HG02588 (cell line): ENCODE measurements around the gene GRAMD1B.
"Not testable (repeated sequence)": the region's sequence is repeated elsewhere in the genome, so short reads cannot be mapped to it uniquely, and the experiment has no call there.

Source experiments
- ATAC-seq: cut with Tn5 transposase; IDR thresholded peaks from one replicate; pipeline ENCODE4 v1.9.1; 2021; ENCODE audit warnings: mild to moderate bottlenecking, moderate library complexity; ENCODE audit not compliant: unreplicated experiment

The GRAMD1B gene

GRCh38 chr11:123439616-123440015 is 9.5 kb downstream of the GRAMD1B start:
- no peak for ATAC-seq

- ATAC-seq, result no peak
These were observed 11.1 kb downstream of the GRAMD1B start for GRCh38 chr11:123441161-123441560.

- ATAC-seq, result no peak
These were observed 14.0 kb downstream of the GRAMD1B start for GRCh38 chr11:123443851-123444623.

GRCh38 chr11:123448823-123449222 is 18.8 kb downstream of the GRAMD1B start:
- ATAC-seq, result no peak

GRCh38 chr11:123449436-123449835 is 19.4 kb downstream of the GRAMD1B start:
- no peak for ATAC-seq

GRCh38 chr11:123450623-123451022 is 20.6 kb downstream of the GRAMD1B start:
- ATAC-seq, result no peak

- ATAC-seq, result no peak
These were observed 21.2 kb downstream of the GRAMD1B start for GRCh38 chr11:123451183-123451781.

GRCh38 chr11:123452794-123453193 is 22.7 kb downstream of the GRAMD1B start:
- no peak for ATAC-seq

GRCh38 chr11:123454060-123454651 is 24.1 kb downstream of the GRAMD1B start:
- ATAC-seq, result no peak

- no peak for ATAC-seq
These were observed 24.7 kb downstream of the GRAMD1B start for GRCh38 chr11:123454796-123455195.

GRCh38 chr11:123456448-123456847 is 26.4 kb downstream of the GRAMD1B start:
- ATAC-seq, result not testable (repeated sequence)

GRCh38 chr11:123457187-123457770 is 27.2 kb downstream of the GRAMD1B start:
- ATAC-seq, result no peak

GRCh38 chr11:123458501-123458900 is 28.4 kb downstream of the GRAMD1B start:
- no peak for ATAC-seq

GRCh38 chr11:123460012-123460700 is 30.1 kb downstream of the GRAMD1B start:
- ATAC-seq, result no peak

- ATAC-seq, result no peak
These were observed 31.1 kb downstream of the GRAMD1B start for GRCh38 chr11:123461164-123461563.

GRCh38 chr11:123465667-123466066 is 35.6 kb downstream of the GRAMD1B start:
- ATAC-seq, result not testable (repeated sequence)

GRCh38 chr11:123466172-123466571 is 36.1 kb downstream of the GRAMD1B start:
- not testable (repeated sequence) for ATAC-seq

- no peak for ATAC-seq
These were observed 39.0 kb downstream of the GRAMD1B start for GRCh38 chr11:123469089-123469488.

- no peak for ATAC-seq
These were observed 39.5 kb downstream of the GRAMD1B start for GRCh38 chr11:123469586-123469985.

- ATAC-seq, result no peak
These were observed 40.8 kb downstream of the GRAMD1B start for GRCh38 chr11:123470842-123471241.
